Psoas muscle (tissue), 8 donors: ENCODE measurements around the gene ZIC2. TPM values are rescaled to one million over a fixed set of nuclear protein-coding genes. Genes with fewer than 3 reads are reported as not detected.

ENCODE experiments used
- ATAC-seq, 4 donors: fragments of 200-7000 bp; cut with Tn5 transposase; one replicate each; pipeline ENCODE4 v1.9.1; 2020; ENCODE audit warnings: moderate library complexity in 3 of 4, mild to moderate bottlenecking in 2 of 4
- DNase-seq, 2 donors: peaks; one replicate each; pipeline ENCODE4 v3.0.0-alpha.2; 2020
- H3K27ac ChIP-seq: fragments of 200-600 bp; one replicate; pipeline ENCODE4 v1.8.0; 2022
- H3K27me3 ChIP-seq, 3 donors: fragments of 200-600 bp in 1 of 3; one replicate each; pipeline versions ENCODE4 v1.6.1 to v1.8.0; 2013 to 2022; ENCODE audit warnings: low read length in 2 of 3, mild to moderate bottlenecking in 2 of 3, moderate library complexity in 1 of 3; ENCODE audit not compliant: insufficient read depth in 3 of 3
- H3K36me3 ChIP-seq, 2 donors: fragments of 200-600 bp in 1 of 2; one replicate each; pipeline versions ENCODE4 v1.6.1 to v1.8.0; 2013 to 2022; ENCODE audit warnings: low read depth in 1 of 2, mild to moderate bottlenecking in 1 of 2, moderate library complexity in 1 of 2; ENCODE audit not compliant: insufficient read depth in 1 of 2
- H3K4me1 ChIP-seq: fragments of 200-600 bp; one replicate; pipeline ENCODE4 v1.8.0; 2022
- H3K4me3 ChIP-seq: fragments of 200-600 bp; one replicate; pipeline ENCODE4 v1.8.0; 2022; ENCODE audit warnings: mild to moderate bottlenecking
- H3K9me3 ChIP-seq: fragments of 200-600 bp; one replicate; pipeline ENCODE4 v1.8.0; 2022
- CTCF ChIP-seq: fragments of 200-600 bp; IDR thresholded peaks from one replicate; pipeline ENCODE4 v1.8.0; 2022; ENCODE audit warnings: antibody characterized with exemption
- WGBS, 3 donors: extraction: QIAGEN DNeasy Blood & Tissue Kit; methylation state at CpG; one replicate each; pipeline versions ENCODE4 v1.1.6 to v1.1.7; 2013; 5-methylcytosine and 5-hydroxymethylcytosine counted together
- intact Hi-C, 2 donors: fragments of 100-400 bp; cut with DNase I; formaldehyde crosslinking; loops; one replicate each; pipeline versions ENCODE4 v1.11.0 to v1.14.2; 2022
- polyA plus RNA-seq, 3 donors: library from polyadenylated mRNA; stranded (reverse); fragments of 200-250 nt; gene quantifications; one replicate each; pipeline ENCODE4 v1.2.3, GENCODE V29; 2013
- total RNA-seq, 4 donors: library from RNA; stranded (reverse); fragmentation: NEBNext Ultra II Directional in 2 of 4; extraction: Animal tissue kit (Norgen Biotek cat#: 25700) in 2 of 4; gene quantifications; one replicate each; pipeline versions ENCODE4 v1.2.1 to v1.2.4, GENCODE V29; 2021 to 2023
- donor health status: healthy with polysubstance abuse.
- donor health status: DM: no; HTN: no; CAD: no; lungs with moderate emphysema.
- donor health status: Bipolar disorder and iron deficiency.
- donor health status: healthy.
- donor health status: DM: yes; HTN: yes; CAD: no.
- donor health status: DM: no; HTN: no; CAD: no.
- donor health status: DM: no; HTN: no; CAD: no.
- donor health status: DM: yes; HTN: yes; CAD: no.

Gene ZIC2
- total and polyA plus RNA-seq, 7 donors: 0.01 to 0.06 TPM; not detected in 5

DNA sequence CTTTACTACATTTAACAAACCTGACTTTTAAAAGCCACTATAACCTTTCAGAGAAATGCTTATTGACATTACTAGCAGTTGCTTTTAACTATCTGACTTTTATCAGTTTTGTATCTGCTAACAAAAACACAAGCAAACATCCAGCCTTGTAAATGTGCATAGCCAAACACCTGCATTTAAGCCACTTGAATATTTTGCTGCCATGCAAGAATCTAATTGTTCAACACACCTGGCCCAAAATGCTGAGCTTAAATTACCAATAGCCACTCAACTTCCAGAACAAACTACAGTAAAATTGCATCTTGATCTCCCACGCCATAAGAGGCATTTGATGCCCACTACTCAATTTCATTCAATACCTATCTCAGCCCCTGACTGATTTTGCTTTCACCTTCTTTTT is 19.3 kb upstream of the ZIC2 start:
- H3K9me3 ChIP-seq: no peaks in the 10 kb centered on the region
- no peak overlapping the region for H3K27ac ChIP-seq
- ATAC-seq: no peak
- WGBS, 3 donors: 52 to 71% (median 62%) methylated on average over 1 of the region's 1 CpG
- intact Hi-C loops: no loop called here
- no peaks in the 10 kb centered on the region for H3K36me3 ChIP-seq
- DNase-seq: no peak
- no peak for TF ChIP-seq CTCF
- no peak overlapping the region for H3K4me3 ChIP-seq
- H3K27me3 ChIP-seq: peaks cover 14 to 100% (median 38%) of the 10 kb centered on the region in 3 donors
- H3K4me1 ChIP-seq: peaks cover 8% of the 10 kb centered on the region

- Histone ChIP-seq H3K4me1 (peaks cover 5% of the 10 kb centered on the region), H3K9me3 (no peaks in the 10 kb centered on the region), H3K27ac (no peak overlapping the region), H3K36me3 (no peaks in the 10 kb centered on the region), H3K4me3 (no peak overlapping the region), H3K27me3 (peaks cover 11 to 100% (median 36%) of the 10 kb centered on the region in 3 donors)
- TF ChIP-seq CTCF: no peak
- DNase-seq (no peak), ATAC-seq (no peak)
- intact Hi-C loops: no loop called here
- 31 to 42% (median 35%) methylated on average over 3 of the region's 3 CpGs for WGBS, 3 donors
These were observed 17.7 kb upstream of the ZIC2 start for GRCh38 chr13:99963816-99964339.

DNA sequence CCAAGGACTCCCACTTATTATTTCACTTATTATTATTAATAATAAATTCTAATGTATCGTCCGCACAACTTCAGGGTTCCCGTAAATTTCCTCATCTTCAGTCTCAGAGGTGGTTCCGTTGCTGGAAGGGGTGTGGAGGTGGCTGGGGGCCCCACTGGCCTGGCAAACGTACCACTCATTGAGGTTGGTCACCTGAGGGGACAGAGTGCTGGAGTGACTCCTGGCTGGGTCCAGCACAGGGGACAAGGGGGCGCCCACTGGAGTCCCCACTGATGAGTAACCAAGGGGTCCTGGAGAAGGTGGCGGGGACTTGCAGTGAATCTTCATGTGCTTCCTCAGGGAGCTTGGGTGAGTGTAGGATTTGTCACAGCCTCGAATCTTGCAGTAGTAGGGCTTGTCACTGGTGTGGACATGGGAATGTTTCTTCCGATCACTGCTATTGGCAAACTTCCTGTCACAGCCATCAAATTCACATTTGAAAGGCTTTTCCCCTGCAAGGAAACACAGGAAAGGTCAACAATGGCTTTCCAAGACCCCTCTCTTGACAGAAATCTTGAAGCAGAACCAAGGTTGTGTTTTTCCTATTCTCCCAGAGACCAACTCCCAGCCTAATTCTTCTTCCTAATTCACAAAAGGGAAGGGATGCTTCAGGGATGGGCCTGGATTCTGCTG is 16.1 kb upstream of the ZIC2 start:
- H3K36me3 ChIP-seq: no peaks in the 10 kb centered on the region
- intact Hi-C loops: no loop called here
- no peak overlapping the region for H3K4me3 ChIP-seq
- ATAC-seq: no peak
- WGBS, 3 donors: 74 to 76% (median 74%) methylated on average over 9 of the region's 9 CpGs
- H3K4me1 ChIP-seq: peaks cover 11% of the 10 kb centered on the region
- H3K27ac ChIP-seq: no peak overlapping the region
- no peak for DNase-seq
- no peaks in the 10 kb centered on the region for H3K9me3 ChIP-seq
- no peak for TF ChIP-seq CTCF
- H3K27me3 ChIP-seq: peaks cover 11 to 98% (median 37%) of the 10 kb centered on the region in 3 donors

- no peak overlapping the region for H3K4me3 ChIP-seq
- 75 to 85% (median 81%) methylated on average over 8 of the region's 8 CpGs for WGBS, 3 donors
- no peak for DNase-seq
- H3K4me1 ChIP-seq: peaks cover 11% of the 10 kb centered on the region
- H3K36me3 ChIP-seq: no peaks in the 10 kb centered on the region
- no peak overlapping the region for H3K27ac ChIP-seq
- H3K27me3 ChIP-seq: peaks cover 6 to 97% (median 36%) of the 10 kb centered on the region in 3 donors
- intact Hi-C loops: no loop called here
- H3K9me3 ChIP-seq: no peaks in the 10 kb centered on the region
- no peak for ATAC-seq
- TF ChIP-seq CTCF: no peak
These were observed 15.3 kb upstream of the ZIC2 start for GRCh38 chr13:99966064-99966805.
